Astrocyte of the spinal cord (primary cell): ENCODE data around the gene KAZN.

Source experiments
- DNase-seq: peaks from one replicate; pipeline ENCODE4 v3.0.0; 2011; ENCODE audit warnings: low read depth, low spot score
- H3K4me3 ChIP-seq: 2 replicates; pipeline ENCODE4 v1.5.1; 2011; ENCODE audit warnings: low read depth, mild to moderate bottlenecking, low read length, moderate library complexity
- in situ Hi-C: cut with HindIII; loops from 2 replicates; pipeline ENCODE4 v1.10.0; 2017; ENCODE audit warnings: low sequenced_read_pairs
- TF ChIP-seq, protein P1 (sequence below): IDR thresholded peaks from 2 replicates; pipeline ENCODE4 v1.5.1; 2012; ENCODE audit warnings: low read depth, mild to moderate bottlenecking, low read length, inconsistent platforms

KAZN gene

DNA sequence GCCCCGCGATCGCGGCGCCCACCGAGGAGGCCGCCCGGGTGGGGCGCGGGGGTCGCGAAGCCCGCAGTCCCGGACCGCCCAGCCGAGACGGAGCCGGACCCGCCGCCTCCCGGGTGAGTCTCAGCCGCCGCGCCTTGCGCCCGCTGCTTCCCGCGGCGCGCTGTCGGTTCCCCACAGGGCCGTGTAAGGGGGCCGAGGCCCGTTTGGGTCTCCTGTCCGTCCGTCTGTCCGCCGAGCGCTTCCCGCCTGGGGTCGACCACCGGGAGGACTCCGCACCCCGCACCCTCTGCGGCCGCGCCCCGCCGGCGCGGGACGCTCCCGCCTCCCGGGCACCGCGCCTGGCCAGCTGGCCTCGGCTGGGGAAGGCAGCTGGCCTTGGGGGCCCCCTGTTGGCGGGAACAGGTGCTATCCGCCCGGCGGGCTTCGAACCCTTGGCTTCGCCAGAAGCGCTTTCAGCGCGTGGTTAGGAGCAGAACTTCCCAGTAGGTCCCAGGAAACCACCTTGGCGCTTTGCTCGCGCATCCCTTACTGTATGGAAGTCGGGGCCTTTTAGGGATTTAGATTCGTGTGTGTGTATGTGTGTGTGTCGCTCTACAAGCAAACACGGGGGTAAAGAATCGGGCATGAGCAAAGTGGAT, 555.5 kb downstream of the KAZN start:
- H3K4me3 ChIP-seq, result peak overlapping the region; percentile 55
- peak; percentile 43 for DNase-seq
- TF ChIP-seq, protein P1, sequence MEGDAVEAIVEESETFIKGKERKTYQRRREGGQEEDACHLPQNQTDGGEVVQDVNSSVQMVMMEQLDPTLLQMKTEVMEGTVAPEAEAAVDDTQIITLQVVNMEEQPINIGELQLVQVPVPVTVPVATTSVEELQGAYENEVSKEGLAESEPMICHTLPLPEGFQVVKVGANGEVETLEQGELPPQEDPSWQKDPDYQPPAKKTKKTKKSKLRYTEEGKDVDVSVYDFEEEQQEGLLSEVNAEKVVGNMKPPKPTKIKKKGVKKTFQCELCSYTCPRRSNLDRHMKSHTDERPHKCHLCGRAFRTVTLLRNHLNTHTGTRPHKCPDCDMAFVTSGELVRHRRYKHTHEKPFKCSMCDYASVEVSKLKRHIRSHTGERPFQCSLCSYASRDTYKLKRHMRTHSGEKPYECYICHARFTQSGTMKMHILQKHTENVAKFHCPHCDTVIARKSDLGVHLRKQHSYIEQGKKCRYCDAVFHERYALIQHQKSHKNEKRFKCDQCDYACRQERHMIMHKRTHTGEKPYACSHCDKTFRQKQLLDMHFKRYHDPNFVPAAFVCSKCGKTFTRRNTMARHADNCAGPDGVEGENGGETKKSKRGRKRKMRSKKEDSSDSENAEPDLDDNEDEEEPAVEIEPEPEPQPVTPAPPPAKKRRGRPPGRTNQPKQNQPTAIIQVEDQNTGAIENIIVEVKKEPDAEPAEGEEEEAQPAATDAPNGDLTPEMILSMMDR, result peak; percentile 78
- in situ Hi-C loops, result no loop called here

DNA sequence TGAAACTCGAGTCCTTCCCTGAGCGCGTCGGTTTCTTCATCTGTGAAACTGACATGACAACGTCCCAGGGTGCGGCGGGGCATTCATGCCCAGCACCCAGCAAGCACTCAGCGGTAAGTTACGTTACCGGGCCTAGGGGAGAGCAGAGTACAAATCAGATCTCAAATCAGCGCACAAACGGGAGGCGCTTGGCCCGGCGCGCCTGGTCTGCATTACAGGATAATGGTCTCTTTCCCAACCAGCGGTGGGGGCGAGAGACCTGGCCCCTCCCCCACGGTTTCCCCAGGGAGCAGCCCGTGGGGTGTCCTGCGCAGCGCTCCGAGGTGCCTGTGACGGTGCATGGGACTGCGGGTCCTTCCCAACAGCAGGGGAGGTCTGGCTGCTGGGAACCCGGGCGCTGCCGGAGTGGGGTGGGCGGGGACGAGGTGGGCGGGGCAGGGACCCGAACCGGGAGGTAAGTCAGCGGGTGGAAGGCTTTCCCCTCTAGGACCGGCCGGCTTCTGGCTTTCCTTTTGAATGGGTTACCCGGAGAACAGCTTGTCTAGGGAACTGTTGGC, 556.1 kb downstream of the KAZN start:
- in situ Hi-C loops, result no loop called here
- peak overlapping the region; percentile 55 for H3K4me3 ChIP-seq
- TF ChIP-seq, protein P1, result no peak
- DNase-seq, result no peak

DNA sequence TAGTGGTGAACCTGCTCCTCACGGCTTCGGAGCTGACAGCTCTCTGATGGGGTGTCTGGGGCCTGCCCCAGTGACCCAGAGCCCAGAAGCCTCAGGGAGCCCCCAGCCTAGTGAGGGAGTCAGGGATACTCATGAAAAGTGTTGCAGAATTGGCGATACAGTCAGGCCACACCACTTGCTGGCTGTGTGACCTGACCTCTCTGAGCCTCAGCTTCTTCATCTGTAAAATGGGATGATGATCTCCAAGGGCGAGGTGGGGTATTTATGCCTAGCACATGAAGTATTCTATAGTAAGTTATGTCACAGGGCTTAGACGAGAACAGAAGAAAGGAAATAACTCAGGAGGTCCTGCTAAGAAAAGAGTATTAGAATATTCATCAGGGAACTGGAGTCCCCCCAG, 556.7 kb downstream of the KAZN start:
- no peak overlapping the region for H3K4me3 ChIP-seq
- DNase-seq, result no peak
- TF ChIP-seq, protein P1, result no peak
- in situ Hi-C loops, result no loop called here

DNA sequence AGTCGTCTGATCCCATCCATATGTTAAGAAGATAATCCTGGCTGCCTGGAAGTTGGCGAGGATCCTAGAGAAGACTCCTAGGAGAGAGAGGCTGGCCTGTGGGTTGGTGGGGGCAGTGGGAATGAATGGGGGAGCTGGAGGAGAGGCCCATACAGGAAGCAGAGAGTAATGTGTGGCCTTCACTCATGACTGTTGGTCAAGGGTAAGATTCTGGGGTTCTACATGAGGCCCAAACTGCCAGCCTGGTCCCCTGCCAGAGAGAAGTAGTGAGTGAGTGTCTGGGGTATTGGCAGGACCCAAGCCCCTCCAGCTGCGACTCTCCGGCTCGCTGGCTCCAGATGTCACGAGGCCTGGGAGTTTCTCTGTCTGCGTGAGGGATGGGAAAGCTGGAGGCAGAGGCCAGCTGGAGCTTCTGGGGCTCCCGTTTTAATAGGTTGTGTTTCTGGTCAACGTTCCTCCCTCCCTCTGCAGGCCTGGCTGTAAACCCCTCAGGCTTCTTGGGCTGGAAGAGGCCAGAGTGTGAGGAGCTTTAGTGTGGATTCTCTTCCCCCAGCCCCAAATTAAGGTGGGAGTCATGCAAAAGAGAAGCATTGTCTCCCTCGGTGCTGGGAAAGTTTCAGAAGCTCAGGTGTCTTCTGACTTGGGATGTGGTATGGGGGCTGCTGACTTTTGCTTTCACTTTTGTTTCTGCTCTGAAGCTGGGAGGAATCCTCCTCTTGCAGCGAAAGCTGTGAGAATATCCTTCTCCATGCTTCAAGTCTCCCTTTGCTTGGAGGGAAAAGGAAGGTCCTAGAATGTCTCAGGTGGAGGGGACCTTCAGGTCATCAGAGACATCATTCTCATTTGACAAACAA, 557.6 kb downstream of the KAZN start:
- no peak for DNase-seq
- TF ChIP-seq, protein P1, result no peak
- in situ Hi-C loops, result no loop called here
- H3K4me3 ChIP-seq, result no peak overlapping the region

DNA sequence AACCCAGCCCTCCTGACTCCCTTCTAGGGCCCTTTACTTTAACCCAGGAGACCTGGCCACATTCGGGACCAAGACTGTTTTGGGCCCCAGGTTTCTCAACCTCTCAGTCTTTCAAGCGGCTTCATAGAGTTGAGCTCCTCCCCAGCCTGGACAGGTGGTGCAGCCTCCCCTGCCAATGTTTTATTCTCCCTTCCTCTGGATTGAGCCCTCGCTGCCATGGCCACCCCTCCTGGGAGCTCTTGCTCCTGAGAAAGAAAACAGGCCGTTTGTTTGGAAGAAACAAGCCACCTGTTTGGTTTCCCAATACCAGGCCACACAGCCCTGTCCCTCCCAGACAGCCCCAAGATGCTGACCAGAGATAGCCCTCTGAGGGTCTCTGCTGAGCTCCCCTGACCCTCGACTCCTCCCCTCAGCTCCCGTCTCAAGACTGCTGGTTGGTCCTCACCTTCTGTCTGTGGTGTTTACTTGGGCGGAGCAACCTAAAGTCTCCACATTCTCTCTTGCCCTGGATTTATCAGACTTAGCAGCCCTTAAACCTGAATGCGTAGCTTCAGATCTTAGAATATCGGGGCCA, 558.4 kb downstream of the KAZN start:
- H3K4me3 ChIP-seq, result no peak overlapping the region
- no peak for DNase-seq
- TF ChIP-seq, protein P1, result no peak
- in situ Hi-C loops, result no loop called here

DNA sequence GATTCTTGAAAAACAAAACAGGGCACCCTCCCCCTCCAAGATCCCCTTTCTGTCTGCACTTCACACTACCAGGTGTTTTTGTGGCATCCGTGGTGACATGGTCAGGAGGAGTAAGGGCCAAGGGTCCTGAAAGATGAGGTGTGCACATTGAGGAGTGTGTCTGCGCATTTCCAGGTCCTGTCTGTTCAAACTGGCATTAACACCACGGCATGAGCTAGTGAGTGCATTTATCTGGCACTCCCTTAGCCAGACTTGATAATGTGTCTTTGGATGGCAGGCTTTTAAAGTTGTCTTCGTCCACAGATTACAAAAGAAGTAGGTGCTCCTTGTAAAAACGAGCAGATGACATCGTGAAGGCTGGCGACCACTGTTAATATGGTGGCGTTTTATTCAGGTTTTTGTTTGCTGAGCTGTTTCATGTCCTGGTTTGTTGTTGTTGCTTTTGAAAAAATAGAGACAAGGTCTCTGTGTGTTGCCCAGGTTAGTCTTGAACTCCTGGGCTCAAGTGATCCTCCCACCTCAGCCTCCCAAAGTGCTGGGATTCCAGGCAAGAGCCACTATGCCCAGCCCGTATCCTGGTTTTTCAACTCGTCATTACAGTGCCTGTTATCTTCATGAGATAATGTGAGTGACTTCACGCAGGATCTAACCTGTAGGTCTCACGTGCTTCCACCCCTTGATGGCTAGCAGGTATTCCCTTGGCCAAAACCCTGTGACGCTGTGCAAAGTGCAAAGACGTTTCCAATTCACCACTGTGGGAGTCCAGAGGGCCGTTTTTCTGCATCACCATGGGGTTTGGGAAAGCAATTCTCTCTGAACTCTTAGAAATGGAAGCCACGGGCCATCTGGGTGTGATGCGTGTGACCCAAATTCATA, 559.3 kb downstream of the KAZN start:
- TF ChIP-seq, protein P1, result no peak
- no peak overlapping the region for H3K4me3 ChIP-seq
- in situ Hi-C loops, result no loop called here
- DNase-seq, result no peak
